Smooth muscle cell (in vitro differentiated cells): ENCODE measurements around the gene XPNPEP2. TPM values are rescaled to one million over a fixed set of nuclear protein-coding genes. Genes with fewer than 3 reads are reported as not detected.

Source experiments
- DNase-seq: peaks from one replicate; lab custom pipeline; 2025; ENCODE audit not compliant: unreplicated experiment; lab: John Stamatoyannopoulos, UW
- H2AFZ ChIP-seq: fragments of 200-600 bp; sonication (generic); 2 replicates; pipeline ENCODE4 v1.6.0; 2016; ENCODE audit warnings: antibody characterized with exemption, low read depth, mild to moderate bottlenecking
- H3F3A ChIP-seq: fragments of 200-600 bp; sonication (generic); 2 replicates; pipeline ENCODE4 v1.6.0; 2017; ENCODE audit warnings: antibody characterized with exemption, low read depth
- H3K27ac ChIP-seq: fragments of 200-600 bp; sonication (generic); 2 replicates; pipeline ENCODE4 v1.5.1; 2016; ENCODE audit warnings: low read depth, mild to moderate bottlenecking
- H3K27me3 ChIP-seq: fragments of 200-600 bp; sonication (generic); 2 replicates; pipeline ENCODE4 v1.6.1; 2016; ENCODE audit warnings: low read depth, mild to moderate bottlenecking
- H3K36me3 ChIP-seq: fragments of 200-600 bp; sonication (generic); 2 replicates; pipeline ENCODE4 v1.5.1; 2016; ENCODE audit warnings: low read depth
- H3K4me1 ChIP-seq: fragments of 200-600 bp; sonication (generic); 2 replicates; pipeline ENCODE4 v1.5.1; 2016; ENCODE audit warnings: low read depth
- H3K4me2 ChIP-seq: fragments of 200-600 bp; sonication (generic); 2 replicates; pipeline ENCODE4 v1.6.0; 2016; ENCODE audit warnings: mild to moderate bottlenecking
- H3K4me3 ChIP-seq: fragments of 200-600 bp; sonication (generic); 2 replicates; pipeline ENCODE4 v1.5.1; 2016; ENCODE audit warnings: mild to moderate bottlenecking
- H3K79me2 ChIP-seq: fragments of 200-600 bp; sonication (generic); 2 replicates; pipeline ENCODE4 v1.6.0; 2016; ENCODE audit warnings: low read depth, mild to moderate bottlenecking
- H3K9ac ChIP-seq: fragments of 200-600 bp; sonication (generic); 2 replicates; pipeline ENCODE4 v1.6.0; 2016; ENCODE audit warnings: low read depth
- H3K9me3 ChIP-seq: fragments of 200-600 bp; sonication (generic); replicated peaks from 2 replicates; pipeline ENCODE4 v1.5.1; 2016; ENCODE audit warnings: low read depth
- H4K20me1 ChIP-seq: fragments of 200-600 bp; sonication (generic); 2 replicates; pipeline ENCODE4 v1.6.0; 2016; ENCODE audit warnings: low read depth
- CTCF ChIP-seq: fragments of 200-600 bp; sonication (generic); IDR thresholded peaks from 2 replicates; pipeline ENCODE4 v1.5.1; 2017; ENCODE audit warnings: borderline replicate concordance, mild to moderate bottlenecking, antibody characterized with exemption; ENCODE audit not compliant: insufficient read depth, poor library complexity, severe bottlenecking
- WGBS: methylation state at CpG from one replicate; pipeline ENCODE4 v1.1.7; 2016; ENCODE audit warnings: low lambda C conversion rate; 5-methylcytosine and 5-hydroxymethylcytosine counted together
- polyA plus RNA-seq: library from polyadenylated mRNA; unstranded; fragments of >200 nt; fragmentation: Nextera tagmentation; extraction: Ambion mirVana; gene quantifications from 2 replicates; pipeline ENCODE4 v1.2.1, GENCODE V29; 2016
- total RNA-seq: library from RNA; depleted of rRNA; stranded (reverse); fragments of >200 nt; gene quantifications from 2 replicates; pipeline ENCODE4 v1.2.3, GENCODE V29; 2014

XPNPEP2 gene
- total and polyA plus RNA-seq, 2 experiments from 2014 or later, result 0.09 to 0.13 TPM

- no peak for DNase-seq
- H3K9ac ChIP-seq, result no peak overlapping the region
- no peak overlapping the region for H3K4me2 ChIP-seq
- no peaks in the 10 kb centered on the region for H3K79me2 ChIP-seq
- no peaks in the 10 kb centered on the region for H3K4me1 ChIP-seq
- WGBS, result 81% methylated on average over 18 of the region's 18 CpGs
- H3K4me3 ChIP-seq, result no peak overlapping the region
- no peak overlapping the region for H2AFZ ChIP-seq
- H3F3A ChIP-seq, result no peaks in the 10 kb centered on the region
- H3K27me3 ChIP-seq, result no peaks in the 10 kb centered on the region
- H3K27ac ChIP-seq, result no peak overlapping the region
- TF ChIP-seq CTCF, result no peak
- H4K20me1 ChIP-seq, result no peaks in the 10 kb centered on the region
- H3K36me3 ChIP-seq, result no peaks in the 10 kb centered on the region
- H3K9me3 ChIP-seq, result no peaks in the 10 kb centered on the region
Observed at GRCh38 chrX:129755779-129756650, 17.2 kb downstream of the XPNPEP2 start.

GRCh38 chrX:129759576-129760061, 20.8 kb downstream of the XPNPEP2 start:
- WGBS, result 66% methylated on average over 14 of the region's 14 CpGs
- no peak overlapping the region for H3K27ac ChIP-seq
- H3K4me3 ChIP-seq, result no peak overlapping the region
- no peaks in the 10 kb centered on the region for H4K20me1 ChIP-seq
- H3K79me2 ChIP-seq, result no peaks in the 10 kb centered on the region
- H3K9ac ChIP-seq, result no peak overlapping the region
- H3K4me2 ChIP-seq, result no peak overlapping the region
- H3K4me1 ChIP-seq, result no peaks in the 10 kb centered on the region
- H2AFZ ChIP-seq, result no peak overlapping the region
- H3K27me3 ChIP-seq, result no peaks in the 10 kb centered on the region
- H3K36me3 ChIP-seq, result no peaks in the 10 kb centered on the region
- no peaks in the 10 kb centered on the region for H3K9me3 ChIP-seq
- TF ChIP-seq CTCF, result no peak
- DNase-seq, result no peak
- H3F3A ChIP-seq, result no peaks in the 10 kb centered on the region

- H3K4me2 ChIP-seq, result no peak overlapping the region
- DNase-seq, result no peak
Observed at GRCh38 chrX:129760155-129760554, 21.4 kb downstream of the XPNPEP2 start.

More at GRCh38 chrX:129760155-129760554, 21.4 kb downstream of the XPNPEP2 start:
- H3K9me3 ChIP-seq, result no peaks in the 10 kb centered on the region
- no peak overlapping the region for H2AFZ ChIP-seq
- no peaks in the 10 kb centered on the region for H4K20me1 ChIP-seq
- H3K9ac ChIP-seq, result no peak overlapping the region
- TF ChIP-seq CTCF, result no peak
- H3K79me2 ChIP-seq, result no peaks in the 10 kb centered on the region
- H3K4me1 ChIP-seq, result no peaks in the 10 kb centered on the region
- H3K36me3 ChIP-seq, result no peaks in the 10 kb centered on the region
- WGBS, result 68% methylated on average over 8 of the region's 9 CpGs
- no peak overlapping the region for H3K4me3 ChIP-seq
- H3K27me3 ChIP-seq, result no peaks in the 10 kb centered on the region
- no peak overlapping the region for H3K27ac ChIP-seq
- no peaks in the 10 kb centered on the region for H3F3A ChIP-seq
